ENCODE measurements around the gene POLR2L.

The POLR2L gene

GRCh38 chr11:849951-850774, 7.8 kb upstream of the POLR2L start:
- no peak for TF ChIP-seq CTCF (IDR thresholded peaks at IDR 0.05; ENCODE audit: low read depth, low read length, missing control alignments)
- H3K4me3 ChIP-seq (ENCODE audit: low read depth, low read length): no peak overlapping the region
- no peak for DNase-seq (ENCODE audit: low read depth)

GRCh38 chr11:849104-849824, 6.9 kb upstream of the POLR2L start:
- no peak for DNase-seq (ENCODE audit: low read depth)
- TF ChIP-seq CTCF (IDR thresholded peaks at IDR 0.05; ENCODE audit: low read depth, low read length, missing control alignments): no peak
- H3K4me3 ChIP-seq (ENCODE audit: low read depth, low read length): peak overlapping the region; percentile 21

- TF ChIP-seq CTCF (IDR thresholded peaks at IDR 0.05; ENCODE audit: low read depth, low read length, missing control alignments): peak; percentile 96
- H3K4me3 ChIP-seq (ENCODE audit: low read depth, low read length): no peak overlapping the region
- no peak for DNase-seq (ENCODE audit: low read depth)
Measured at GRCh38 chr11:848380-848931, 6.1 kb upstream of the POLR2L start.

GRCh38 chr11:847876-848275, 5.5 kb upstream of the POLR2L start:
- TF ChIP-seq CTCF (IDR thresholded peaks at IDR 0.05; ENCODE audit: low read depth, low read length, missing control alignments): no peak
- H3K4me3 ChIP-seq (ENCODE audit: low read depth, low read length): no peak overlapping the region
- no peak for DNase-seq (ENCODE audit: low read depth)

- DNase-seq (ENCODE audit: low read depth): no peak
- TF ChIP-seq CTCF (IDR thresholded peaks at IDR 0.05; ENCODE audit: low read depth, low read length, missing control alignments): no peak
- no peak overlapping the region for H3K4me3 ChIP-seq (ENCODE audit: low read depth, low read length)
Measured at GRCh38 chr11:846496-847098, 4.3 kb upstream of the POLR2L start.

- H3K4me3 ChIP-seq (ENCODE audit: low read depth, low read length): no peak overlapping the region
- DNase-seq (ENCODE audit: low read depth): no peak
- no peak for TF ChIP-seq CTCF (IDR thresholded peaks at IDR 0.05; ENCODE audit: low read depth, low read length, missing control alignments)
Measured at GRCh38 chr11:845872-846495, 3.7 kb upstream of the POLR2L start.
